HEK293T (cell line): ENCODE results near the gene TFRC.

Experiments used
- ARNT ChIP-seq: fragments of 450-650 bp; IDR thresholded peaks from 2 replicates; pipeline ENCODE4 v1.6.1; 2017; ENCODE audit warnings: mild to moderate bottlenecking
- FOXA1 ChIP-seq: fragments of 450-650 bp; IDR thresholded peaks from 2 replicates; pipeline ENCODE4 v1.6.1; 2016; ENCODE audit warnings: mild to moderate bottlenecking
- FOXK2 ChIP-seq: fragments of 450-650 bp; IDR thresholded peaks from 2 replicates; pipeline ENCODE4 v1.6.1; 2016; ENCODE audit warnings: mild to moderate bottlenecking
- L3MBTL2 ChIP-seq: fragments of 450-650 bp; conservative IDR thresholded peaks from 2 replicates; pipeline ENCODE4 v1.6.1; 2016; ENCODE audit warnings: mild to moderate bottlenecking
- TARDBP ChIP-seq: fragments of 450-650 bp; IDR thresholded peaks from 2 replicates; pipeline ENCODE4 v1.6.1; 2016
- ZNF384 ChIP-seq: fragments of 450-650 bp; IDR thresholded peaks from 2 replicates; pipeline ENCODE4 v1.6.1; 2016

DNA sequence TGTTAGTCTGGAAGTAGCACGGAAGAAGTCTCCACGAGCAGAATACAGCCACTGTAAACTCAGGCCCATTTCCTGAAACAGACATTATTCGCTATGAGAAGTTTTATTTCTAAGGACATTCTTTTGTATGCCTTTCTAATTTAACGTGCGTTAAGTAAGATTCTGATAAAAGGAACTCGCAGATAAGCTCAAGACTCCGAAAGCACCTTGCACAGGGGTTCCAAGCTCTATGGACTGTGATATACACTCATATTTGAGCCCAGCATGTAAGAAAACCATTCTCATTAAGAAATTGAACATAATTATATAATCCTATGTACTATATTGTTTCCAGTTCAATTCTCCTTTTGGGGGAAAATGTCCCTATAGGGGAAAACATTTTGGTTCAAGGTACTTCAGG, 28.4 kb downstream of the TFRC start:
- TF ChIP-seq FOXA1 (no peak), FOXK2 (no peak), TARDBP (no peak), L3MBTL2 (no peak), ARNT (no peak), ZNF384 (no peak)
